Inflammatory macrophage treated with lipopolysaccharide for 1 hour (primary cell): Measurements from ENCODE around the gene TXNRD2.

Experiments
- DNase-seq, 2 donors: peaks; one replicate each; pipeline ENCODE4 v3.0.0-alpha.2; 2020 to 2022

Gene TXNRD2

DNA sequence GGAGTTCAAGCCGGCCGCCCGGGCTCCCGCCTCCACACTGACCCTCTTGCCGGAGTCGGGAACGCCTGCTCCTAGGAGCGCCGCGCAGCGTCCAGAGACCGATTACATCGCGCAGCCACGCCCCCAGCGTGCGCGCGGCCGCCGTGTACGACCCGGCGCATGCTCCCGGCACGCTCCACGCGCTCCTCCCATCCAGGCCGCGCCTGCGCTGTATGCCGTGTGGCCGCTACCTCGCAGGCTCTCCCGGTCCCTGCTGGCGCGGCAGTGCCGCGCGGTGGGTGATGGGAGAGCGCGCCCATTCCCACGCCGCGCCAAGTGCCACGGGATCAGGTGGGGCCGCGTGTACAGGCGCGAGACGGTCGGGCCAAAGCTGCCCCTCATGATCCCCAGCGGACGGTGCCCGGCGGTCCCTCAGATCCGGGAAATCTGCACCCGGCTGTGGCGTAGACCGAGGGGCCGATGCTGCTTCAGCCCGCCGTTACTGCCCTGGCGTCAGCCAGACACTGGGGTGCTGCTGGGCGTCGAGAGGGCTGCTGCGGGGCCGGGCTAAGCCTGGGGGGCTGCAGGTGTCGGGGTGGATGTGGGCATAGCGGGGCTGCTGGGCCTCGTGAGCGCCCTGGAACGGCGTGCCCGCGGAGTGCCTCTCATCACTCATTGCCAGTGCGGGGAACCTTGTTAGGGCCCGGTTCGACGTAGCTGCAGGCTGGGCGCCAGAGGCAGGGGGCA, 86.7 kb downstream of the TXNRD2 start, which contains the start of the genes GNB1L and RTL10:
Gene GNB1L (minus strand): TSS at position 97 of the 726 bp plus-strand sequence. CDS start 33,519 bp downstream, outside the sequence.
Gene RTL10 (minus strand): TSS at position 97 of the 726 bp plus-strand sequence. CDS start 2,613 bp downstream, outside the sequence.
- peak; percentile 95 to 96 for DNase-seq

DNA sequence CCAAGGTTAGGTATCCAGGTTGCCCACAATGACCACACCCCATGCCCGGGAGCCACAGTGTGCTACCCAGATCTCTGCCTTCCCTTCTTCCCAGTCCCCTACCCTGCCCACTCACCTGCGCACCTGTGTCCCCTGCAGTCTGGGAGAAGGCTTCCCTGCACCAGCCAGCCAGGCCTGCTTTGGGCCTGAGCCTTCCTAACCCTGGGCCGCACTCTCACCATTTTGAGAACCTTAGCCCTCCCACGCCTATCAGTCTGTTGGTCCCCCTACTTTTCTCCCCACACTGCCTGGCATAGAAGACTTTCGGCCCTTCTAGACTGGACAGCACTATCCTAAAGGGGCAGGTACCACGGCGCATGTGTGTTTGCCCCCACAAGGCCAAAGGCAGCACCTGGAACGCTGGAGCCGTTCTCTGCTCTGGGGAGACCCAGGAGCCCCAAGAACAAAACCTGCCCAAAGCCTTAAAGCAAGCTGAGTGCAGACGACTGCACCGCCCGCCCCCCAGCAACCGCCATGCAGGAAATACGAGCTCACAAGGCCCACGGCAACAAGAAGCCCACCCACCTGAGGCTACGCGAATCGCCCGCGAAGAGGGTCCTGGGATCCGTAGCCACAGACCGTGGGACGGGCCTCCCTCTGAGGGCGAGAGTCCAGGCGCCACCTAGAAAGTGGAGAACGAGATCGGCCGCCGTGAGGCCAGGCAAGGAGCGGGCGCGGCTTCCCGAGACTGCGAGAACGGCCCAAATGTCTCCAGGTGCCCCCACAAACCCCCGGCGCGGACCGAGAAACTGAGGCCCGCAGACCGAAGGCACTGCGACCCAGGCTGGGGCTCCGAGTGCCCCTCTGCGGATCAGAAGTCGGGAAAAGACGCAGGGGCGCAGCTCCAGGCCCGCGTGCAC, 87.5 kb downstream of the TXNRD2 start:
- DNase-seq, result no peak

DNA sequence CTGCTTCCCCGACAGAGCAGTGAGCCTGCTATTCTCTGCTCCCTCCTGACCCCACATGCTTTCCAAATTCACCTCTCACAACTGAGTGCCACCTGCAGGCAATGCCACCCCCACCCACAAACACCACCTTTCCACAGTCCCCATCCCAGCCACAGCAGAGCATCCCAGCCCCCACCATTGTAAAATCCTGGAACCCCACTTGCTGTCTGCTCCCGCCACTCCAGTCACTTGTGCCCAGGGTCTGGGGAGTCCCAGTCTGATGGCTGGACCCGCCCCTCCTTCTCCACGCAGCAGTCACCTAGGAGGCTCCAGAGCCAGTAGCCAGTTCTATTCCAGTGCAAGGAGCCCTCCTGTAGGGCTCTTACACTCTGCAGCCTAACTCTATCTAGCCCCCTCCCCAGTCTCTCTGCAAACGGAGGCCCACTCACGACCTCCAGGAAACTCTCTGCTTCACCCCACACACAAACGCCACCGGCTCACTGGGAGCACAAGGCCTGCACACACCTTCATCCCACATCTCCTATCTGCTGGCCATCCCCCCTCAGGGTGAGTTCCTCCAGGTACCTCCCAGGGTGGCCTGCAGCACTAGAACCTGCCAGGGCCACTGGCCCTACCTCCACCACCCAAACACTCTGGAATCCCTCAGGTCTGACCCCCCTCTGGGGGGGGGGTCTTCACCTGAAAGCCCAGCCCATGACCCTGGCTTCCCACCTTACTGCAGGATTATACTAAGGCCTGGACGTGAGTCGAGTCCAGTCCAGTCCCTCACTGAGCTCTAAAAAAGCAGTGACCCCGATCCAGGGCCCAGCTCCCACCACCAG, 88.3 kb downstream of the TXNRD2 start:
- no peak for DNase-seq

- DNase-seq, result no peak
Measured at GRCh38 chr22:19852177-19852781, 89.3 kb downstream of the TXNRD2 start.

DNA sequence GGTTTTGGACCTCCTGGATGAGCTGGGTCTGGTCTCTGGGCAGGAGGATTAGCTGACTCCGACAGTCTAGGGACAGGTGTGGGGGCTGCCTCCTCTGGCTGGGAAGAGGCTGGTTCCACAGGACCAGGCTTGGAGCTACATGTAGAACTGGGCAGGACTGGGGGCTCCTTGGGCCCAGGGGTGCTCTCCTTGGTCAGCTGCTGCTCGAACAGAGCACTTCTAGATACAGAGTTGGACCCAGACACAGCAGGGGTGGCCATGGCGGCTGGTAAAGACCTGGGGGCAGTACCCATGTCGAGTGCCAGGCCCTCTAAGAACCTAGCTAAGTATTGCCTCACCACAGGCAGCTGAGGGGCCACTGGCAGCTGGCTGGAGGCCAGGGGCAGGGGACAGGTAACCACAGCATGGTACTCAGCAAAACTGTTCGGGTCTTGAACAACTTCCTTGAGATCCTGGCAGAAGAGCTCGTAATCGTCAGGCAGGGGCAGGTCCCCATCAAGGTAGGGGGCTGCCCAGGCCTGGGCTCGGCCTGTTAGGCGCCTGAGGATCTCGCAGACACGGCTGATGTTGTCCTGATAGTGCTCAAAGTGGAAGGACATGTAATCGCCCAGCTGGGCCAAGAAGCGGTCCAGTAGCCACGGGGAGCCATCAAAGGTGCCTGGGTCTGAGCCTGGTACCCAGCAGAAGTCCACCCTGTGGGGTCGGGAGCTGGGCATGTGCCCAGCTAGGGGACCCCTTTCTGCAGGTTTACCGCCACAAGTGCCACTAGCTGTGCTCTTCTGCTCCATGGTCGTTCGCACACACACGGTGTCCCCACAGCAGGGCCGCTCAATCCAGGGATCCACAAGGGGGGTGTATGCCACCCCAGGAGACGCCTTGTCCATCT, 90.1 kb downstream of the TXNRD2 start:
- no peak for DNase-seq

DNA sequence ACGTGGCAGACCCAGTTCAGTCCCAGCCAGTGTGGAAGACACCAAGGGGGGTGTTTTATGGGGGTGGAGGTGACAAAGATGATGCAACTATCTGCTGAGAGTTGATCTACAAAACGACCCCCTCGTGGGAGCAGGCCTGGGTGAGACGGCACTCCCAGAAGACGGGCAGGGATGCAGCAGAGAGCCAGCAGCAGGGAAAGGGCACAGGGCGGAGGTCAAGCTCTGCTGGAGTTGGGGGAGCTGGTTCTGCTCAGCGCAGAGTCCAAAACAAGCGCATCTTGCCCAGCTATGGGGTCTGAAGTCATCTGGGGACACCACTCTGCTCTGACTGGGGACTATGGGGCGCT, 90.9 kb downstream of the TXNRD2 start:
- no peak for DNase-seq

DNA sequence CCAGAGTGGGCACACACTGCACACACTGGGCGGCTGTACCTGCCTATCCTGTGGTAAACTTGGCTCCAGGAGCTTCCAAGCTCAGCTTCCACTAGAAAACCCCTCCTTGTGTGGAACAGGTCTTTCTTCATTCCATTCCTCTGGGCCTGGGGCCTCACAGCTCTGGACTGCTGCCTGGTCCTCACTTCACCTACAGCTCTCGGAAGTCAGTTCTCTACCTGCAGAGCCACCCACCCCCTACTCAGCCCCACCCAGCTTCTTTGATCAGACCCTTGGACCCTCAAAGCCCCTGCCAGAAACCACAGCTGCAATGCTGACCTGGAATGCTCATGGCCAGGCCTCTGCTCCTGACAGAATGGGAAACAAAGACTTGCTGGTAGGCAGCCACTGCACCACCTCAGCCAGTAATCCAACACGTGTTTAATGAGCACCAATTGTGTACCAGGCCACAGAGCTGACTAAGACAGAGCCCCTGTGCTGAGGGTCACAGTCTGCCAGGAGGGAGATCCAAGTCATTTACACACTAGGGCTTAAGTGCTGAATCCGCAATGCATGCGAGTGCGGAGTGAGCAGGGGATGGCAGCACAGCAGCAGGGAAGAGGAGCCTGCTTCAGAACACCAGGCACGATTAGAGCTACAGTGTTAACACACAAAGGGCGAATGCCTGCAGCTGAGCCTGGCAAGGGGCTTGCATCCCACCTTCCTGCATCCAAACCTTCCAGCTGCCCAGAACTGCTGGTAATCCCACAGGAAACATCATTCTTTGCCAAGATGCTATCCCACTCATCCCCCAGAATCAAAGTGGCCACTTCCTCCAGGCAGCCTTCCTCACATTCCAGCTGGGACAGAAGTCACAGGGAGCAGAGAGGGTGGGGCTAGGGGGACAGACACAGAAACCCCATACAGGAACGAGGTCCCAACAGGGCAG, 91.5 kb downstream of the TXNRD2 start:
- DNase-seq, result no peak

GRCh38 chr22:19848298-19849224, 93.1 kb downstream of the TXNRD2 start:
- no peak for DNase-seq

GRCh38 chr22:19847345-19847632, 94.3 kb downstream of the TXNRD2 start:
- no peak for DNase-seq

- DNase-seq, result no peak
Measured at GRCh38 chr22:19846620-19847344, 94.8 kb downstream of the TXNRD2 start.

DNA sequence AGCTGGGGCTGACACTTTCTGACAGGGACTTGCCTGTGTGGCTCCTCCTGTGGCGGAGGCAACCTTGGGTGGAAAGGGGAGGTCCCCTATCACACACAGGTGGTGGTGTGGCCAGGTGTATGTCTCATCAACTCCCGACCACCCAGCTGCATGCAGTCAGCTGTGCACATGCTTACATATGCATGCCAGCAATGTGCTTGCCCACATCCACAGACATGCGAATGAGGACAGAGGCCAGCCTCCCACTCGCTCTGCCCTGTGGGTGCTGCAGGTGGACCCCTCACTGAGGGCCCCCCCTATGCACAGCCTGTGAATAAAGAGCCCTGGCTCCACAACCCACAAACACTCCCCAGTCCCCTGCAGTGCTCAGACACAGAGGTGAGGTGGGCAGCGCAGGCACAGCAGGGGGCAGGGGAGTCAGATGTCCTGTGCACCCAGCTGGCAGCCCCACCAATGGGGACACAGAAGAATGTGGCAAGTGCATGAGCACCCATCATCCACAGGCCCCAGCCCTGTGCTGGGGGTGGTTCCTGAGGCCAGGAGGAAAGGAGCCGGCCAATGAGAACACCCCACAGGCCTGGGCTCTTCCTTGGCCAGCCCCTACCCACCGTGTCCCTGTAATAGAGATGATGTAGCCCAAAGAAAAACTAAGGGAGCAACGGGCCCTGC, 96.4 kb downstream of the TXNRD2 start:
- DNase-seq, result no peak

DNA sequence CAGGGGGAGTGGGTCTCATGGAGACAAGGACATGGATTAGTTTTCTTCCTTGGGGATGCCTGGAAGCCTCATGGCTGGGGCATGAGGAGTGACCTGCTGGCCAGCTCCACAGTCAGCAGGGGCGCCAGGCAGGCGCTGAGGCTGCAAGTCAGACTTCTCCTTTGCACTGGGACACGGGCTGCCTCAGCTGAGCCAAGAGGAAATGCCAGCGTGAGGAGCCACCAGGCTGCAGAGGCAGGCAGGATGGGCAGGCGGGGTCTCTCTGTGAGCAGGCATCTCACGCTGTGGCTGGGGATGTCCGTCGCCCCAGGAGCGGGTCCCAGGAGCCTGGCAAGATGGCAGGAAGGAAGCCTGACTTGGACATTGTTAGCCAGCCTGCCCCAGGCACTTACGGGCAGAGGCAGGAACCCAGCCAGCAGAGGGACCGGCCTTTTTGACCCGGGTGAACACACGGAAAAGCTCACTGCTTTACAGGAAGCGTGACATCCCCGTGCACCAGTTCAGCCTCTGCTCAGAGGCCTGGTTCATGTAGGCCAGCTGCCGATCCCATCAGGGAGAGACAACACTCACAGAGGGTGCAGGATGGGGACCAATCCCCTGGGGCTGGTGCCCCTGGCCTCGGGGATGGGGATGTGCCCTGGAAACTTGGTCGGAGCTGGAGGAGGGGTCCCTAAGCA, 97.1 kb downstream of the TXNRD2 start:
- peak; percentile 62 to 66 for DNase-seq

DNA sequence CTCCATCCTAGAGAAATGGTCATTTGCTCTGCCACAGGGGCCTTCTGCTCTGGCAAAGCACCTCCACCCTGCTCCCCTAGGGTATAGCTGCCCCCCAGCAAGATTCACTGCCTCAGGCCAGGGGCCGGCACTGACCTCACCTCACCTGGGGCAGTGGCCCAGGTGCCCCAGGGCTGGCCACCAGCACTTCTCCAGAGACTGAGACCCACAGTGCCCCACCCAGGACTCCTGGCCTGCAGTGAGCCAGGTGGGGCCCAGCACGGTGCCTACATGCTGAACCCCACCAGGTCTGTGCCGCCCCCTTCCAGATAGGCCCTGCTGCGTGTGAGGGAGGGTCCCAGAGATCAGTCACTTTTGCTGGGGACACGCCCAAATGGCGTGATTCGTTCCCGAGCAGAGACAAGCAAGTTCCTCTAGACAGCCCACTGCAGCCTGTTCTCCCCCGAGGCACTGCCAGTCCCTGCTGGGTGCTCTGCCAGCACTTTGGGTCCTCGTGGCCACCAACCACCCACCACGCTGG, 97.7 kb downstream of the TXNRD2 start:
- DNase-seq, result no peak

- DNase-seq, result no peak
Measured at GRCh38 chr22:19843107-19843856, 98.3 kb downstream of the TXNRD2 start.

DNA sequence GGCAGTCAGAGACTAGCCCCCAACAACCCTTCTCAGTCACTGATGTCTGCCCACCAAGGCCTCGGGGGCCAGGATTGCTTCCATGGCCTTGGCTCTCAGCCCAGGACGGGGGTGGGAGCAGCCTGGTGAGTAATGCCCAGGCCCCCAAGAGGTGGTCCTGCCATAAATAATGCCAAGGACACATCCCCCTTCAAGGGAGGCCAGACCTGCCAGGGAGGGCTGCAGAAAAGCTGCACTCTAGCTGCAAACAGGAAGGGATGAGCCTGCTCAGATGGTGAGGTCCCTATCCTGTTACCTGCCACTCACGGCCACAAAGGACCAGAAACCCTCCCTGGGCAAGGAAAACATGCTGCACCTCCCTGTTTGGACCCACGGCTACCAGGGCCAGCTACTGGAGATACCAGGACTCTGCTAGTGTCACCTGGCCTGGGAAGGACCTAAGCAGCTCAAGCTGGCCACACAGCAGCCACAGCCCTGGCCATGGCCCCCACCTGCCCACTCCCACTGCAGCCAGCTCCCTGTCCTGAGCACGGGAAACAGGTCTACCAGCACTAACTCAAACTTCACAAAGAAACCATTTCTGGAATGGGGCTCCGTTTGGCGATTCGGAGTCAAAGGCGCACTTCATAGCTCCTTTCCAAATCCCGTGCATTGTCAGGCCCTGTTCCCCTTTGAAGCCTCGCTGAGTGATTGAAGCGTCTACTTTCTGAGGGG, 99.1 kb downstream of the TXNRD2 start:
- DNase-seq, result no peak
